Natural killer cell (primary cell): Measurements from ENCODE around the gene B4GALT7. TPM values are rescaled to one million over a fixed set of nuclear protein-coding genes. Genes with fewer than 3 reads are reported as not detected.

ENCODE experiments used
- ATAC-seq, 3 donors: fragments of 150-1000 bp in 2 of 3; fragments of 200-7000 bp in 1 of 3; cut with Tn5 transposase; 1 replicate in 1 of 3; 2 replicates in 2 of 3; pipeline ENCODE4 v1.10.0; 2021; ENCODE audit warnings: mild to moderate bottlenecking in 2 of 3, moderate library complexity in 2 of 3
- DNase-seq, 2 donors: peaks; one replicate each; pipeline versions ENCODE4 v3.0.0 to v3.0.0-alpha.2; 2013 to 2021; ENCODE audit warnings: mixed read lengths in 1 of 2
- H3K27ac ChIP-seq: one replicate; pipeline ENCODE4 v1.5.1; 2013; ENCODE audit warnings: mild to moderate bottlenecking, low read length
- H3K27me3 ChIP-seq: one replicate; pipeline ENCODE4 v1.6.1; 2013; ENCODE audit warnings: low read length; ENCODE audit not compliant: control insufficient read depth, insufficient read depth
- H3K36me3 ChIP-seq: one replicate; pipeline ENCODE4 v1.6.1; 2013; ENCODE audit warnings: low read length; ENCODE audit not compliant: control insufficient read depth, insufficient read depth
- H3K4me1 ChIP-seq: one replicate; pipeline ENCODE4 v1.6.1; 2013; ENCODE audit warnings: low read length; ENCODE audit not compliant: control insufficient read depth, insufficient read depth
- H3K4me3 ChIP-seq: one replicate; pipeline ENCODE4 v1.5.1; 2013; ENCODE audit warnings: low read length
- H3K9me3 ChIP-seq: one replicate; pipeline ENCODE4 v1.6.1; 2013; ENCODE audit warnings: low read length; ENCODE audit not compliant: control insufficient read depth, insufficient read depth
- H3K27ac Mint-ChIP-seq, 2 donors: one replicate each; pipeline ENCODE4 v1.8.0; 2022; ENCODE audit warnings: mild to moderate bottlenecking in 2 of 2, mixed read lengths in 2 of 2, moderate library complexity in 1 of 2
- H3K27me3 Mint-ChIP-seq, 2 donors: one replicate each; pipeline ENCODE4 v1.8.0; 2022; ENCODE audit warnings: low read depth in 2 of 2, mixed read lengths in 2 of 2
- H3K36me3 Mint-ChIP-seq: one replicate; pipeline ENCODE4 v1.8.0; 2022; ENCODE audit warnings: mixed read lengths
- H3K4me1 Mint-ChIP-seq, 2 donors: one replicate each; pipeline ENCODE4 v1.8.0; 2022; ENCODE audit warnings: mixed read lengths in 2 of 2
- H3K4me3 Mint-ChIP-seq: one replicate; pipeline ENCODE4 v1.8.0; 2022; ENCODE audit warnings: mild to moderate bottlenecking, moderate library complexity, mixed read lengths
- H3K9me3 Mint-ChIP-seq, 2 donors: one replicate each; pipeline ENCODE4 v1.8.0; 2022; ENCODE audit warnings: mixed read lengths in 2 of 2
- WGBS: methylation state at CpG from one replicate; pipeline ENCODE4 v1.1.7; 2013; ENCODE audit warnings: missing lambda C conversion rate; ENCODE audit not compliant: insufficient coverage; 5-methylcytosine and 5-hydroxymethylcytosine counted together
- intact Hi-C: fragments of 100-400 bp; cut with micrococcal nuclease; formaldehyde crosslinking; loops from one replicate; pipeline ENCODE4 v1.14.2; 2022
- total RNA-seq, 4 donors: library from RNA; stranded (reverse); fragments of 120-200 nt in 1 of 4; gene quantifications; one replicate each; pipeline versions ENCODE4 v1.2.3 to v1.2.4, GENCODE V29; 2013 to 2022
- TF ChIP-seq, protein P1 (sequence below): fragments of 200-600 bp; IDR thresholded peaks from one replicate; pipeline ENCODE4 v1.8.0; 2022; ENCODE audit warnings: antibody characterized with exemption

B4GALT7 gene
- total RNA-seq, 3 donors from 2014 or later (not counting 1 experiment from before 2014, with no cell fraction given), result 28.7 to 38.5 (median 28.7) TPM

DNA sequence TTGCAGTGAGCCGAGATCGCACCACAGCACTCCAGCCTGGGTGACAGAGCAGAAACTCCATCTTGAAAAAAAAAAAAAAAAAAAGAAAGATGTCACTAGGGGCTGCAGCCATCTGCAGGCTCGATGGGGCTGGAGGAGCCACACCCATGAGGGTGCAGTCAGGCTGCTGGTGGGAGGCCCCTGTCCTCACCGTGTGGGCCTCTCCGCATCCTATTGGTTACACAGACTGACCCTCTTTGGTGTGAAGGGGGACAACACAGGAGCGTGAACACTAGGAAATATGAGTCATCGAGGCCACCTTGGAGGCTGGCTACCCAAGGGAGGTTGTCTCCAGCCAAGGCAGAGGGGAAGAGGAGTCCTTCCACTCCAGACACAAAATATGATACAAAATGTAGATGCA is 31.6 kb upstream of the B4GALT7 start:
- peaks cover 0 to 9% of the 10 kb centered on the region in 2 donors for H3K27me3 Mint-ChIP-seq
- 75% methylated on average over 7 of the region's 7 CpGs for WGBS
- H3K4me3 ChIP-seq, result no peak overlapping the region

GRCh38 chr5:177569894-177570293 is 30.0 kb upstream of the B4GALT7 start:
- Histone ChIP-seq H3K27ac (no peak overlapping the region), H3K4me1 (no peaks in the 10 kb centered on the region), H3K4me3 (no peak overlapping the region), H3K9me3 (no peaks in the 10 kb centered on the region), H3K36me3 (no peaks in the 10 kb centered on the region), H3K27me3 (peaks cover 2% of the 10 kb centered on the region)
- intact Hi-C loops, result no loop called here
- ATAC-seq (no peak), DNase-seq (no peak)
- no peaks in the 10 kb centered on the region for H3K4me1 Mint-ChIP-seq
- no peaks in the 10 kb centered on the region for H3K36me3 Mint-ChIP-seq
- WGBS, result 76% methylated on average over 2 of the region's 2 CpGs
- H3K9me3 Mint-ChIP-seq, result no peaks in the 10 kb centered on the region
- H3K4me3 Mint-ChIP-seq, result no peak overlapping the region
- TF ChIP-seq, protein P1, sequence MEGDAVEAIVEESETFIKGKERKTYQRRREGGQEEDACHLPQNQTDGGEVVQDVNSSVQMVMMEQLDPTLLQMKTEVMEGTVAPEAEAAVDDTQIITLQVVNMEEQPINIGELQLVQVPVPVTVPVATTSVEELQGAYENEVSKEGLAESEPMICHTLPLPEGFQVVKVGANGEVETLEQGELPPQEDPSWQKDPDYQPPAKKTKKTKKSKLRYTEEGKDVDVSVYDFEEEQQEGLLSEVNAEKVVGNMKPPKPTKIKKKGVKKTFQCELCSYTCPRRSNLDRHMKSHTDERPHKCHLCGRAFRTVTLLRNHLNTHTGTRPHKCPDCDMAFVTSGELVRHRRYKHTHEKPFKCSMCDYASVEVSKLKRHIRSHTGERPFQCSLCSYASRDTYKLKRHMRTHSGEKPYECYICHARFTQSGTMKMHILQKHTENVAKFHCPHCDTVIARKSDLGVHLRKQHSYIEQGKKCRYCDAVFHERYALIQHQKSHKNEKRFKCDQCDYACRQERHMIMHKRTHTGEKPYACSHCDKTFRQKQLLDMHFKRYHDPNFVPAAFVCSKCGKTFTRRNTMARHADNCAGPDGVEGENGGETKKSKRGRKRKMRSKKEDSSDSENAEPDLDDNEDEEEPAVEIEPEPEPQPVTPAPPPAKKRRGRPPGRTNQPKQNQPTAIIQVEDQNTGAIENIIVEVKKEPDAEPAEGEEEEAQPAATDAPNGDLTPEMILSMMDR, result no peak
- H3K27ac Mint-ChIP-seq, result no peak overlapping the region
- peaks cover 5 to 16% of the 10 kb centered on the region in 2 donors for H3K27me3 Mint-ChIP-seq

More for the DNA sequence above, 31.6 kb upstream of the B4GALT7 start:
- H3K27ac Mint-ChIP-seq, result no peak overlapping the region
- DNase-seq, result no peak
- Histone ChIP-seq H3K27ac (no peak overlapping the region), H3K36me3 (no peaks in the 10 kb centered on the region), H3K27me3 (peaks cover 2% of the 10 kb centered on the region), H3K4me1 (no peaks in the 10 kb centered on the region), H3K9me3 (no peaks in the 10 kb centered on the region)
- no peaks in the 10 kb centered on the region for H3K4me1 Mint-ChIP-seq
- H3K4me3 Mint-ChIP-seq, result no peak overlapping the region
- no peaks in the 10 kb centered on the region for H3K36me3 Mint-ChIP-seq
- intact Hi-C loops, result no loop called here
- no peaks in the 10 kb centered on the region for H3K9me3 Mint-ChIP-seq
- TF ChIP-seq, protein P1, result no peak
- no peak for ATAC-seq

DNA sequence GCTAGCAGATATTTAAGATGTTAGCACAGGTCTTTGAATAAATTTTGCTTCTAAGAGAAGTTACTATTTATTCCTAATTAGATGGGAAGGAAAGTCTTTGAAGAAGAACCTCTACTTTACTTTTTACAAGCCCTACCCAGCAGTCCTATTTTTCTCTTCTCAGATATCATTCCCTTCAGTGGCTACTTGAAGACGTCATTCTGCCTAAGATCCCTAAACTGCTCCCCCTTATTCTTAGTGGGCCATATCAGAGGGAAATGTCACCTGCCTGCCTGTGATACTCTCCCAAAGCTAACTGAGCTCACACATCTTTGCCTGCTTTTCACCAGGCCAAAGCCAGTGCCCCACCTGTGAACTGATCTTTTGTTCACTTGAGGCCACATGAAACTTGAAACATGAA is 24.4 kb upstream of the B4GALT7 start:
- Mint-ChIP-seq H3K4me3 (no peak overlapping the region), H3K27me3 (peaks cover 8 to 17% of the 10 kb centered on the region in 2 donors), H3K27ac (no peak overlapping the region), H3K9me3 (no peaks in the 10 kb centered on the region), H3K36me3 (no peaks in the 10 kb centered on the region), H3K4me1 (no peaks in the 10 kb centered on the region)
- no peaks in the 10 kb centered on the region for H3K36me3 ChIP-seq
- WGBS, result 60% methylated on average over 1 of the region's 1 CpG
- H3K4me1 ChIP-seq, result no peaks in the 10 kb centered on the region
- no peaks in the 10 kb centered on the region for H3K27me3 ChIP-seq
- no peaks in the 10 kb centered on the region for H3K9me3 ChIP-seq
- intact Hi-C loops, result no loop called here
- no peak for ATAC-seq
- H3K4me3 ChIP-seq, result no peak overlapping the region
- no peak overlapping the region for H3K27ac ChIP-seq
- TF ChIP-seq, protein P1, result no peak
- DNase-seq, result no peak

- no peaks in the 10 kb centered on the region for H3K4me1 Mint-ChIP-seq
- H3K27ac Mint-ChIP-seq, result no peak overlapping the region
- no peak overlapping the region for H3K4me3 Mint-ChIP-seq
- H3K9me3 Mint-ChIP-seq, result no peaks in the 10 kb centered on the region
- Histone ChIP-seq H3K27me3 (no peaks in the 10 kb centered on the region), H3K9me3 (no peaks in the 10 kb centered on the region), H3K4me1 (no peaks in the 10 kb centered on the region), H3K4me3 (no peak overlapping the region), H3K27ac (no peak overlapping the region), H3K36me3 (no peaks in the 10 kb centered on the region)
- WGBS, result 87% methylated on average over 10 of the region's 10 CpGs
- TF ChIP-seq, protein P1, result no peak
- no peaks in the 10 kb centered on the region for H3K36me3 Mint-ChIP-seq
- ATAC-seq (no peak), DNase-seq (no peak)
- intact Hi-C loops, result no loop called here
- peaks cover 8 to 17% of the 10 kb centered on the region in 2 donors for H3K27me3 Mint-ChIP-seq
Measured at GRCh38 chr5:177576169-177576568, 23.8 kb upstream of the B4GALT7 start.
